K562 (cell line): ENCODE results near the gene CHD3. TPM values are rescaled to one million over a fixed set of nuclear protein-coding genes. Genes with fewer than 3 reads are reported as not detected.
A peak's percentile ranks its signal among the peaks of the same experiment; 100 is the strongest.

Experiments used
- CBX1 ChIP-seq: sonication (generic); IDR thresholded peaks from 2 replicates; pipeline ENCODE4 v1.6.1; 2016; ENCODE audit warnings: antibody characterized with exemption, low read depth, mild to moderate bottlenecking
- ELF1 ChIP-seq: fragments of 200-800 bp; sonication (Bioruptor generic); IDR thresholded peaks from 2 replicates; pipeline ENCODE4 v1.6.1; 2016; ENCODE audit warnings: missing genetic modification characterization, missing compliant biosample characterization
- FOXK2 ChIP-seq, 2 experiments: fragments of 450-650 bp; IDR thresholded peaks in 1 of 2; conservative IDR thresholded peaks in 1 of 2; 2 replicates each; pipeline ENCODE4 v1.6.1; 2016; ENCODE audit warnings: low read depth in 2 of 2, mild to moderate bottlenecking in 1 of 2
- GABPA ChIP-seq: fragments of 200-800 bp; sonication (Bioruptor generic); conservative IDR thresholded peaks from 2 replicates; pipeline ENCODE4 v1.6.1; 2016; ENCODE audit warnings: low read depth, missing genetic modification characterization, missing compliant biosample characterization
- IFI16 ChIP-seq: fragments of 250-450 bp; sonication (Bioruptor Pico); IDR thresholded peaks from 2 replicates; pipeline ENCODE4 v2.1.2; 2022; ENCODE audit warnings: mild to moderate bottlenecking, inconsistent platforms
- JUN ChIP-seq, 2 experiments: sonication (generic) in 1 of 2; formaldehyde crosslinking in 1 of 2; IDR thresholded peaks; 2 replicates each; pipeline versions ENCODE4 v1.6.1 to v1.8.0; 2012 to 2022; ENCODE audit warnings: borderline replicate concordance in 2 of 2, mild to moderate bottlenecking in 2 of 2, improper control_type of control experiment in 1 of 2, low read depth in 1 of 2, low read length in 1 of 2, missing genetic modification reagents in 1 of 2
- MYNN ChIP-seq, 2 experiments: sonication (generic); formaldehyde crosslinking in 1 of 2; IDR thresholded peaks; 2 replicates each; pipeline versions ENCODE4 v1.5.0 to v1.6.1; 2016 to 2020; ENCODE audit warnings: antibody characterized with exemption in 1 of 2, missing genetic modification reagents in 1 of 2
- NFE2 ChIP-seq: IDR thresholded peaks from 2 replicates; pipeline ENCODE4 v1.6.1; 2014; ENCODE audit warnings: antibody characterized with exemption, low read depth
- PHF20 ChIP-seq: fragments of 450-650 bp; IDR thresholded peaks from 2 replicates; pipeline ENCODE4 v1.6.1; 2018; ENCODE audit not compliant: partially characterized antibody
- PTTG1 ChIP-seq: fragments of 450-650 bp; IDR thresholded peaks from 2 replicates; pipeline ENCODE4 v1.6.1; 2016; ENCODE audit warnings: low read depth, mild to moderate bottlenecking, missing genetic modification characterization, missing compliant biosample characterization
- SIX5 ChIP-seq, 2 experiments: IDR thresholded peaks; 2 replicates each; pipeline ENCODE4 v1.6.1; 2011; ENCODE audit warnings: low read length in 2 of 2, borderline replicate concordance in 1 of 2, low read depth in 1 of 2, mild to moderate bottlenecking in 1 of 2, moderate library complexity in 1 of 2; ENCODE audit not compliant: insufficient read depth in 1 of 2
- SMARCA4 ChIP-seq: fragments of 450-650 bp; IDR thresholded peaks from 2 replicates; pipeline ENCODE4 v1.6.1; 2016
- TOE1 ChIP-seq, 2 experiments: fragments of 450-650 bp in 1 of 2; sonication (generic) in 1 of 2; formaldehyde crosslinking in 1 of 2; IDR thresholded peaks; 2 replicates each; pipeline versions ENCODE4 v1.7.1 to v1.8.0; 2016 to 2022; ENCODE audit warnings: borderline replicate concordance in 2 of 2, mild to moderate bottlenecking in 2 of 2, antibody characterized with exemption in 1 of 2, inconsistent platforms in 1 of 2, low read depth in 1 of 2, missing genetic modification reagents in 1 of 2, moderate library complexity in 1 of 2
- YY1 ChIP-seq, 3 experiments: IDR thresholded peaks; 2 replicates each; pipeline ENCODE4 v1.6.1; 2011; ENCODE audit warnings: low read length in 2 of 3, mild to moderate bottlenecking in 2 of 3, moderate library complexity in 2 of 3, borderline replicate concordance in 1 of 3, control low read depth in 1 of 3, low read depth in 1 of 3; ENCODE audit not compliant: insufficient read depth in 3 of 3, insufficient replicate concordance in 2 of 3, control insufficient read depth in 1 of 3, insufficient read length in 1 of 3; ENCODE audit errors: extremely low read depth in 1 of 3
- ZNF174 ChIP-seq: fragments of 250-450 bp; sonication (Bioruptor Pico); IDR thresholded peaks from 2 replicates; pipeline ENCODE4 v1.4.0; 2020; ENCODE audit warnings: mild to moderate bottlenecking
- ZNF197 ChIP-seq: fragments of 200-800 bp; sonication (Bioruptor generic); IDR thresholded peaks from 2 replicates; pipeline ENCODE4 v1.6.1; 2016; ENCODE audit warnings: low read depth, missing genetic modification characterization, missing compliant biosample characterization
- ZNF311 ChIP-seq: fragments of 250-450 bp; sonication (Bioruptor Pico); IDR thresholded peaks from 2 replicates; pipeline ENCODE4 v1.4.0; 2020; ENCODE audit warnings: mild to moderate bottlenecking, moderate library complexity
- ZNF41 ChIP-seq: fragments of 250-450 bp; sonication (Bioruptor Pico); conservative IDR thresholded peaks from 2 replicates; pipeline ENCODE4 v1.4.0; 2020; ENCODE audit warnings: mild to moderate bottlenecking
- ZNF431 ChIP-seq: sonication (generic); formaldehyde crosslinking; IDR thresholded peaks from 2 replicates; pipeline ENCODE4 v1.8.0; 2022; ENCODE audit warnings: mild to moderate bottlenecking, missing genetic modification reagents
- polyA plus RNA-seq, 8 experiments: library from polyadenylated mRNA; depleted of rRNA in 4 of 8; stranded (reverse) in 5 of 8; unstranded in 3 of 8; fragments of >200 nt; fragmentation: Nextera tagmentation in 2 of 8; fragmentation: Illumina TruSeq in 1 of 8; extraction: Ambion mirVana in 2 of 8; extraction: Trizol in 1 of 8; gene quantifications; 2 replicates each; pipeline versions ENCODE4 v1.2.1 to v1.2.3, GENCODE V29; 2011 to 2014; ENCODE audit warnings: inconsistent platforms in 1 of 8, missing spikeins in 1 of 8
- total RNA-seq, 7 experiments: library from RNA; depleted of rRNA in 6 of 7; stranded (reverse); fragments of >200 nt in 6 of 7; fragmentation: Illumina TruSeq in 2 of 7; extraction: Trizol in 2 of 7; gene quantifications; 2 replicates each; pipeline versions ENCODE4 v1.2.1 to v1.2.3, GENCODE V29; 2011 to 2021; ENCODE audit warnings: low replicate concordance in 1 of 7
- TF ChIP-seq, protein P1 (sequence below): sonication (generic); formaldehyde crosslinking; IDR thresholded peaks from 2 replicates; pipeline ENCODE4 v1.8.0; 2022; ENCODE audit warnings: missing genetic modification reagents, mild to moderate bottlenecking, moderate library complexity, borderline replicate concordance
- TF ChIP-seq, protein P2 (sequence below): conservative IDR thresholded peaks from 2 replicates; pipeline ENCODE4 v1.6.1; 2011; ENCODE audit warnings: low read depth, mild to moderate bottlenecking, low read length; ENCODE audit not compliant: control insufficient read depth

The CHD3 gene
- total and polyA plus RNA-seq, 9 of the 15 experiments (the other 6 are each of a cell fraction or from before 2014, with no cell fraction given) = 0.39 to 38.2 (median 21.2) TPM

DNA sequence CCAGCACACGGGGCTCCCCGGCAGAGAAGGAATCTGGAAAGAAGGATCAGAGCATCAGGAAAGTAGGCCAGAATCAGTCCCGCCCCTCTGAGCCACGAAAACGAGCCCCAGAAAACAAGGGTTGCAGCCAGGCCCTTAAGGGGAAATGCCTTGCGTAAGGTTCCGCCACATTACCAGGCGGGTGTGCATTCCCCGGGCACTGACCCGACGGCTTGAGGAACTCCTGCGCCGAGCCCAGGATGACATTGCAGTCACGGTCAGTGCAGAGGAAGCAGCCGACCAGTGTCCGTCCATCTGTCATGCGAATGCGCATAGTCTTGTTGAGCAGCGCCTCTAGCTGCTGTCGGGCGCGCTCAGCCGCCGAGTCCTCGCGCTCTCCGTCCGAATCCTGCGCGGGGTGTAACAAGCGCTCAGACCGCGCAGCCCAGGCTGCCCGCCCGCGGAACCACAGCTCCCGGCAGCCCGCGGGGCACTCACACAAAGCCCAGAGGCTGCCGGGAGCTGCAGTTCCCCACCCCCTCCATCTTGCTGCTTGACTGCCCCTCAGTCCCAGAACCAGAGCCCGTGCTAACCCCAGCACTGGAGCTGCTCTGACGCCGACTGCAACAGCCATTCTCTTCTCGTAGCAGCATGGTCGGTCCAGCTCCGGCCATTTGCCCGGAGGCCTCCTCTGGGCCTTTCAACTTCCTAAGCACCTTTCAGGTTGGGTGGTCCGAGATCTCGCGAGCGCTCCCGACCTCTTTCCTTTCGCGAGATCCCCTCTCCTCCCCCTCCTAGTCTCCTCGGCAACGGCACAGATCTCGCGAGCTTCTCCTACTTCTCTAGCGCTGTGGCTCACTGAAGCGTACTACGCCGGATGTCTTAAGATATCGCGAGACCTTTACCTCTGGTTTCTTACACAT, 31.5 kb upstream of the CHD3 start, which contains the start of gene NAA38 (continued):
- TF ChIP-seq TOE1 (IDR thresholded peaks at IDR 0.05; ENCODE audit: borderline replicate concordance) = no peak
- no peak for TF ChIP-seq TOE1 (CRISPR knock-in tag; IDR thresholded peaks at IDR 0.05; ENCODE audit: borderline replicate concordance, low read depth)
- no peak for TF ChIP-seq JUN (IDR thresholded peaks at IDR 0.05; ENCODE audit: borderline replicate concordance, low read depth, low read length)
- no peak for TF ChIP-seq JUN (CRISPR knock-in tag; IDR thresholded peaks at IDR 0.05; ENCODE audit: borderline replicate concordance)
- TF ChIP-seq PTTG1 (tag) = no peak
- TF ChIP-seq, protein P1, sequence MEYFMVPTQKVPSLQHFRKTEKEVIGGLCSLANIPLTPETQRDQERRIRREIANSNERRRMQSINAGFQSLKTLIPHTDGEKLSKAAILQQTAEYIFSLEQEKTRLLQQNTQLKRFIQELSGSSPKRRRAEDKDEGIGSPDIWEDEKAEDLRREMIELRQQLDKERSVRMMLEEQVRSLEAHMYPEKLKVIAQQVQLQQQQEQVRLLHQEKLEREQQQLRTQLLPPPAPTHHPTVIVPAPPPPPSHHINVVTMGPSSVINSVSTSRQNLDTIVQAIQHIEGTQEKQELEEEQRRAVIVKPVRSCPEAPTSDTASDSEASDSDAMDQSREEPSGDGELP (CRISPR knock-in tag) = peak; percentile 84
- TF ChIP-seq CBX1 = 0 out of 2 replicates have a peak, but pooled peaks have one; percentile 44
- 0 out of 2 replicates have a peak, but pooled peaks have one; percentile 4 for TF ChIP-seq MYNN (IDR thresholded peaks at IDR 0.05)
- TF ChIP-seq MYNN (CRISPR knock-in tag; IDR thresholded peaks at IDR 0.05) = no peak
- peak; percentile 43; the same call in 1 of the 2 replicates for TF ChIP-seq ZNF431 (CRISPR knock-in tag)
- peak; percentile 80 for TF ChIP-seq NFE2
- no peak for TF ChIP-seq ZNF311 (CRISPR knock-in tag)
- peak; percentile 45 to 58; a peak in 2 of 4 replicates for TF ChIP-seq FOXK2 (conservative IDR thresholded peaks at IDR 0.05 in 1 of 2, IDR thresholded peaks at IDR 0.05 in 1 of 2; ENCODE audit: low read depth in 2 of 2)
- TF ChIP-seq, protein P2, sequence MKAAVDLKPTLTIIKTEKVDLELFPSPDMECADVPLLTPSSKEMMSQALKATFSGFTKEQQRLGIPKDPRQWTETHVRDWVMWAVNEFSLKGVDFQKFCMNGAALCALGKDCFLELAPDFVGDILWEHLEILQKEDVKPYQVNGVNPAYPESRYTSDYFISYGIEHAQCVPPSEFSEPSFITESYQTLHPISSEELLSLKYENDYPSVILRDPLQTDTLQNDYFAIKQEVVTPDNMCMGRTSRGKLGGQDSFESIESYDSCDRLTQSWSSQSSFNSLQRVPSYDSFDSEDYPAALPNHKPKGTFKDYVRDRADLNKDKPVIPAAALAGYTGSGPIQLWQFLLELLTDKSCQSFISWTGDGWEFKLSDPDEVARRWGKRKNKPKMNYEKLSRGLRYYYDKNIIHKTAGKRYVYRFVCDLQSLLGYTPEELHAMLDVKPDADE = peak; percentile 95
- TF ChIP-seq GABPA = peak; percentile 64
- peak; percentile 51 to 90 (median 87) for TF ChIP-seq YY1 (IDR thresholded peaks at IDR 0.05; ENCODE audit: borderline replicate concordance in 1 of 3, control insufficient read depth in 1 of 3, extremely low read depth in 1 of 3, insufficient read depth in 3 of 3, insufficient read length in 1 of 3, insufficient replicate concordance in 2 of 3, low read depth in 1 of 3, low read length in 2 of 3)
- TF ChIP-seq SMARCA4 = peak; percentile 14; the same call in 1 of the 2 replicates
- TF ChIP-seq PHF20 = peak; percentile 24
- TF ChIP-seq ELF1 (tag) = 0 out of 2 replicates have a peak, but pooled peaks have one; percentile 0
- TF ChIP-seq ZNF41 = no peak
- TF ChIP-seq IFI16 = no peak
- TF ChIP-seq SIX5 (IDR thresholded peaks at IDR 0.05; ENCODE audit: borderline replicate concordance in 1 of 2, insufficient read depth in 1 of 2, low read depth in 1 of 2, low read length in 2 of 2) = peak; percentile 78 to 84
- peak; percentile 71; the same call in 1 of the 2 replicates for TF ChIP-seq ZNF197 (CRISPR knock-in tag)
- TF ChIP-seq ZNF174 = no peak
